ENCODE measurements around the gene NTM.

The NTM gene

GRCh38 chr11:131499199-131499598 lies 128.8 kb downstream of the NTM start:
- no peak for DNase-seq (ENCODE audit: low read depth in 2 of 2)

- DNase-seq (ENCODE audit: low read depth in 2 of 2) = no peak
Observed at GRCh38 chr11:131503017-131503416, 132.6 kb downstream of the NTM start.

GRCh38 chr11:131504199-131504949 lies 134.0 kb downstream of the NTM start:
- DNase-seq (ENCODE audit: low read depth in 2 of 2) = no peak

GRCh38 chr11:131506348-131506747 lies 135.9 kb downstream of the NTM start:
- no peak for DNase-seq (ENCODE audit: low read depth in 2 of 2)

GRCh38 chr11:131510662-131511061 lies 140.2 kb downstream of the NTM start:
- DNase-seq (ENCODE audit: low read depth in 2 of 2) = no peak

GRCh38 chr11:131511794-131512193 lies 141.4 kb downstream of the NTM start:
- no peak for DNase-seq (ENCODE audit: low read depth in 2 of 2)

GRCh38 chr11:131512228-131512627 lies 141.8 kb downstream of the NTM start:
- no peak for DNase-seq (ENCODE audit: low read depth in 2 of 2)

- no peak for DNase-seq (ENCODE audit: low read depth in 2 of 2)
Observed at GRCh38 chr11:131514062-131514461, 143.6 kb downstream of the NTM start.

- no peak for DNase-seq (ENCODE audit: low read depth in 2 of 2)
Observed at GRCh38 chr11:131518305-131518838, 148.0 kb downstream of the NTM start.

- DNase-seq (ENCODE audit: low read depth in 2 of 2) = no peak
Observed at GRCh38 chr11:131522851-131523250, 152.4 kb downstream of the NTM start.

GRCh38 chr11:131530407-131530806 lies 160.0 kb downstream of the NTM start:
- no peak for DNase-seq (ENCODE audit: low read depth in 2 of 2)

GRCh38 chr11:131533149-131533548 lies 162.7 kb downstream of the NTM start:
- no peak for DNase-seq (ENCODE audit: low read depth in 2 of 2)

GRCh38 chr11:131533998-131534397 lies 163.6 kb downstream of the NTM start:
- DNase-seq (ENCODE audit: low read depth in 2 of 2) = no peak

- DNase-seq (ENCODE audit: low read depth in 2 of 2) = no peak
Observed at GRCh38 chr11:131534611-131535010, 164.2 kb downstream of the NTM start.

- DNase-seq (ENCODE audit: low read depth in 2 of 2) = no peak
Observed at GRCh38 chr11:131536159-131536558, 165.7 kb downstream of the NTM start.

- DNase-seq (ENCODE audit: low read depth in 2 of 2) = no peak
Observed at GRCh38 chr11:131537196-131537595, 166.8 kb downstream of the NTM start.

- DNase-seq (ENCODE audit: low read depth in 2 of 2) = no peak
Observed at GRCh38 chr11:131537748-131538147, 167.3 kb downstream of the NTM start.

- DNase-seq (ENCODE audit: low read depth in 2 of 2) = no peak
Observed at GRCh38 chr11:131538322-131538721, 167.9 kb downstream of the NTM start.

GRCh38 chr11:131540676-131541075 lies 170.3 kb downstream of the NTM start:
- DNase-seq (ENCODE audit: low read depth in 2 of 2) = no peak

- no peak for DNase-seq (ENCODE audit: low read depth in 2 of 2)
Observed at GRCh38 chr11:131543389-131544025, 173.1 kb downstream of the NTM start.

- DNase-seq (ENCODE audit: low read depth in 2 of 2) = no peak
Observed at GRCh38 chr11:131544591-131544990, 174.2 kb downstream of the NTM start.

- no peak for DNase-seq (ENCODE audit: low read depth in 2 of 2)
Observed at GRCh38 chr11:131546218-131546895, 175.9 kb downstream of the NTM start.

- no peak for DNase-seq (ENCODE audit: low read depth in 2 of 2)
Observed at GRCh38 chr11:131549099-131549498, 178.7 kb downstream of the NTM start.
